Stomach (tissue), 9 donors: ENCODE data around the gene FAM228A. TPM values are rescaled to one million over a fixed set of nuclear protein-coding genes. Genes with fewer than 3 reads are reported as not detected.

Experiments
- DNase-seq, 2 donors: peaks; one replicate each; pipeline versions ENCODE4 v3.0.0 to v3.0.0-alpha.2; 2013 to 2019
- H3K27ac ChIP-seq, 5 donors: fragments of 200-600 bp in 4 of 5; sonication (generic) in 4 of 5; one replicate each; pipeline ENCODE4 v1.5.1; 2013 to 2019; ENCODE audit warnings: mild to moderate bottlenecking in 1 of 5, moderate library complexity in 1 of 5
- H3K27me3 ChIP-seq, 3 donors: fragments of 200-600 bp; sonication (generic); one replicate each; pipeline ENCODE4 v1.5.1; 2017 to 2019; ENCODE audit warnings: mixed run types in 1 of 3
- H3K36me3 ChIP-seq, 4 donors: fragments of 200-600 bp; sonication (generic); 1 replicate in 3 of 4; 2 replicates in 1 of 4; pipeline ENCODE4 v1.5.1; 2016 to 2019
- H3K4me1 ChIP-seq, 4 donors: fragments of 200-600 bp; sonication (generic); one replicate each; pipeline ENCODE4 v1.5.1; 2016 to 2019
- H3K4me3 ChIP-seq, 4 donors: fragments of 200-600 bp; sonication (generic) in 3 of 4; one replicate each; pipeline ENCODE4 v1.5.1; 2016 to 2019; ENCODE audit warnings: mild to moderate bottlenecking in 1 of 4
- H3K9me3 ChIP-seq, 4 donors: fragments of 200-600 bp; sonication (generic); one replicate each; pipeline ENCODE4 v1.5.1; 2016 to 2019
- CTCF ChIP-seq, 7 experiments: fragments of 450-650 bp in 4 of 7; fragments of 200-600 bp in 3 of 7; sonication (generic) in 3 of 7; IDR thresholded peaks; one replicate each; pipeline ENCODE4 v1.5.1; 2016 to 2019; ENCODE audit warnings: antibody characterized with exemption in 7 of 7, control low read depth in 2 of 7, mild to moderate bottlenecking in 1 of 7
- EP300 ChIP-seq: sonication (generic); formaldehyde crosslinking; IDR thresholded peaks from one replicate; pipeline ENCODE4 v1.6.1; 2017; ENCODE audit warnings: antibody characterized with exemption
- POLR2A ChIP-seq, 4 donors: fragments of 450-650 bp; IDR thresholded peaks; one replicate each; pipeline ENCODE4 v1.6.1; 2016; ENCODE audit warnings: antibody characterized with exemption in 4 of 4, control low read depth in 2 of 4, mild to moderate bottlenecking in 1 of 4, moderate library complexity in 1 of 4
- POLR2AphosphoS5 ChIP-seq, 3 donors: sonication (generic); formaldehyde crosslinking; IDR thresholded peaks; one replicate each; pipeline ENCODE4 v1.6.1; 2016; ENCODE audit warnings: antibody characterized with exemption in 3 of 3
- WGBS, 5 donors: extraction: QIAGEN DNeasy Blood & Tissue Kit in 3 of 5; methylation state at CpG; one replicate each; pipeline versions ENCODE4 v1.1.5 to v1.1.7; 2013 to 2018; 5-methylcytosine and 5-hydroxymethylcytosine counted together
- intact Hi-C: fragments of 100-400 bp; cut with DNase I; formaldehyde crosslinking; loops from one replicate; pipeline ENCODE4 v1.15.1; 2023; ENCODE audit warnings: low total_unique reads
- polyA plus RNA-seq, 3 donors: library from polyadenylated mRNA; stranded (reverse); fragments of 200-250 nt; gene quantifications; one replicate each; pipeline ENCODE4 v1.2.3, GENCODE V29; 2013
- total RNA-seq, 5 donors: library from RNA; depleted of rRNA; stranded (reverse); fragments of >200 nt; gene quantifications; one replicate each; pipeline versions ENCODE4 v1.1.0 to v1.2.3, GENCODE V29; 2014 to 2016
- donor health status: healthy with polysubstance abuse.
- donor health status: Bipolar disorder and iron deficiency.
- donor health status: healthy.

The FAM228A gene
- total and polyA plus RNA-seq, 8 donors: 0.23 to 2.3 (median 1.3) TPM; not detected in 3

DNA sequence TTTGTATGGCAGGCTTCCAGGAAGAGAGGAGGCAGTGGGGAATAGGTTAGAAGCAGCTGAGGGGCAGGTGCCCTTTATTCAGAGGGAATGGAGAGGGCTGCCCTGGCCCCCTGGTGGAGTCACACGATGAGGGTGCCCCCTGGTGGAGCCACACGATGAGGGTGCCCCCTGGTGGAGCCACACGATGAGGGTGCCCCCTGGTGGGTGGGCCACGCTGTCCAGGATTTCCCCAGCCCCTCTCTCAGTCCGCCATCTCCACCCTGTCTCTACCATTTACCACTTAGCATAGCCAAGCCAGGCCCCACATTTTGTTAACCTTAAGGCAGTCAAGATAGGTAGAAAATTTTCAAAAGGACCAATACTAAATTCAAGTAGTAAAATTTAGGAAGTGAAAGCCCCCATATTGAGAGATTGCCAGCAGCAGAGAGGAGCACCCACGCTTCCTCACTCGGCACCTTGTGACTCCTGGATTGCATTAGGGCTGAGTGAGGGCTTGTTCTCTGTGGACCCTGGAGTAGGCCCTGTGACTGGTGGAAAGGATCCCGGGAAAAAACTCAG, 10.4 kb upstream of the FAM228A start:
- Histone ChIP-seq H3K27me3 (no peaks in the 10 kb centered on the region), H3K4me1 (no peaks in the 10 kb centered on the region), H3K4me3 (no peak overlapping the region), H3K36me3 (peaks cover 0 to 13% (median 10%) of the 10 kb centered on the region in 4 donors), H3K27ac (no peak overlapping the region), H3K9me3 (no peaks in the 10 kb centered on the region)
- TF ChIP-seq CTCF (IDR thresholded peaks at IDR 0.05) (peak in 5 of 7 experiments; percentile 44 to 88 (median 57)), POLR2A (IDR thresholded peaks at IDR 0.05) (no peak)
- WGBS, 5 donors: 45 to 78% (median 55%) methylated on average over 5 to 8 of the region's 8 CpGs
- intact Hi-C loops: no loop called here
- DNase-seq: peak; percentile 30 to 45

- peaks cover 0 to 5% (median 0%) of the 10 kb centered on the region in 4 donors for H3K9me3 ChIP-seq
- no peaks in the 10 kb centered on the region for H3K27me3 ChIP-seq
- intact Hi-C loops: no loop called here
- H3K27ac ChIP-seq: no peak overlapping the region
- TF ChIP-seq POLR2A (IDR thresholded peaks at IDR 0.05) (no peak), CTCF (IDR thresholded peaks at IDR 0.05) (no peak), POLR2AphosphoS5 (IDR thresholded peaks at IDR 0.05) (no peak), EP300 (no peak)
- H3K36me3 ChIP-seq: no peaks in the 10 kb centered on the region
- DNase-seq: no peak
- 94 to 100% (median 96%) methylated on average over 1 to 5 of the region's 5 CpGs for WGBS, 5 donors
- H3K4me3 ChIP-seq: no peak overlapping the region
- no peaks in the 10 kb centered on the region for H3K4me1 ChIP-seq
Observed at GRCh38 chr2:24169023-24169422, 5.8 kb upstream of the FAM228A start.

- H3K9me3 ChIP-seq: peaks cover 0 to 16% (median 0%) of the 10 kb centered on the region in 4 donors
- intact Hi-C loops: no loop called here
- WGBS, 5 donors: 79 to 87% (median 86%) methylated on average over 17 of the region's 17 CpGs
- no peaks in the 10 kb centered on the region for H3K36me3 ChIP-seq
- TF ChIP-seq POLR2A (IDR thresholded peaks at IDR 0.05): no peak
- no peak for TF ChIP-seq EP300
- no peak for TF ChIP-seq CTCF (IDR thresholded peaks at IDR 0.05)
- TF ChIP-seq POLR2AphosphoS5 (IDR thresholded peaks at IDR 0.05): no peak
- peaks cover 0 to 8% (median 7%) of the 10 kb centered on the region in 3 donors for H3K27me3 ChIP-seq
- H3K4me1 ChIP-seq: no peaks in the 10 kb centered on the region
- H3K27ac ChIP-seq: no peak overlapping the region
- DNase-seq: no peak
- peak overlapping the region in 1 of 4 donors; percentile 4 for H3K4me3 ChIP-seq
Observed at GRCh38 chr2:24175631-24176187, 856 bp downstream of the FAM228A start.

DNA sequence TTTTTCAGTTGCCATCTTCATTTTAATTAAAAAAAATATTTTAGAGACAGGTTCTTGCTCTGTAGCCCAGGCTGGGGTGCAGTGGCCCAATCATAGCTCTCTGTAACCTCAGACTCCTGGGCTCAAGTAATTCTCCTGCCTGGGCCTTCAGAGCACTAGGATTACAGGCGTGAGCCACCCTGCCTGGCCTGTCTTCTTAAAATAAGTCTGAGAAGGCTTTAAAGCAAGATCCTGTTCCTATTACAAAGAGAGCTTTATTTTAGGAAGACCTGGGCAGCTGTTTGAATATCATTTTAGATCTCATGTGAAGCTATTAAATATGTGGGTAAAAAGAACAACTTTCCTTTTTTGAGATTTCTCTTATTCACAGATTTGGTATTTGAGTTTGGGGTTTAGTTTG, 1.5 kb downstream of the FAM228A start:
- Histone ChIP-seq H3K4me3 (no peak overlapping the region), H3K4me1 (no peaks in the 10 kb centered on the region), H3K27ac (no peak overlapping the region), H3K27me3 (peaks cover 0 to 8% (median 7%) of the 10 kb centered on the region in 3 donors), H3K36me3 (no peaks in the 10 kb centered on the region), H3K9me3 (peaks cover 0 to 16% (median 0%) of the 10 kb centered on the region in 4 donors)
- DNase-seq: no peak
- WGBS, 5 donors: 79 to 90% (median 89%) methylated on average over 1 of the region's 1 CpG
- no peak for TF ChIP-seq POLR2A (IDR thresholded peaks at IDR 0.05)
- intact Hi-C loops: no loop called here

DNA sequence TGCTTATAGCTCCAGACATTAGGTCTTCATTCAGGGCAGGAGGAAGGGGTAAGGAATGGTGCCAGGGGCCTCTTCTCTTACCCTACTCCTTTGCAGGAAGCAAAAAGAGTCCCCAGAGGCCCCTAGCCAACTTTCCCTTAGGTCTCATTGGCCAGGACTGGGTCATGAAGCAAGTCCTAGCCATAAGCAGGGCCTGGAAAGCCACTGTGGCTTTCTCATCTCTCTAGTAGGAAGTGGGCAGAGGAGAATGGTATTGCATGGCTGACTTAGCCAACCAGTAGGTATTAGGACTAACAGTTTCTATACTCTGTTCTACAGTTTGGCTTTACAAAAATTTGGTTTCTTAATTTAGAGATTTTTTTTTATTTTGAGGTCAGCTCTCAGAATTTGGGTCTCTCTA, 4.8 kb downstream of the FAM228A start:
- Histone ChIP-seq H3K4me1 (no peaks in the 10 kb centered on the region), H3K9me3 (peaks cover 0 to 4% (median 0%) of the 10 kb centered on the region in 4 donors), H3K27ac (no peak overlapping the region), H3K27me3 (peaks cover 0 to 5% (median 5%) of the 10 kb centered on the region in 3 donors), H3K4me3 (no peak overlapping the region), H3K36me3 (no peaks in the 10 kb centered on the region)
- no peak for DNase-seq
- intact Hi-C loops: no loop called here
- TF ChIP-seq POLR2A (IDR thresholded peaks at IDR 0.05) (no peak), EP300 (no peak), POLR2AphosphoS5 (IDR thresholded peaks at IDR 0.05) (no peak), CTCF (IDR thresholded peaks at IDR 0.05) (no peak)
